ENCODE measurements around the gene PDCD4. TPM values are rescaled to one million over a fixed set of nuclear protein-coding genes. Genes with fewer than 3 reads are reported as not detected.

PDCD4 gene
- total and polyA plus RNA-seq, 9 of the 15 experiments (the other 6 are each of a cell fraction or from before 2014, with no cell fraction given), result 12.9 to 44.1 (median 33.7) TPM

DNA sequence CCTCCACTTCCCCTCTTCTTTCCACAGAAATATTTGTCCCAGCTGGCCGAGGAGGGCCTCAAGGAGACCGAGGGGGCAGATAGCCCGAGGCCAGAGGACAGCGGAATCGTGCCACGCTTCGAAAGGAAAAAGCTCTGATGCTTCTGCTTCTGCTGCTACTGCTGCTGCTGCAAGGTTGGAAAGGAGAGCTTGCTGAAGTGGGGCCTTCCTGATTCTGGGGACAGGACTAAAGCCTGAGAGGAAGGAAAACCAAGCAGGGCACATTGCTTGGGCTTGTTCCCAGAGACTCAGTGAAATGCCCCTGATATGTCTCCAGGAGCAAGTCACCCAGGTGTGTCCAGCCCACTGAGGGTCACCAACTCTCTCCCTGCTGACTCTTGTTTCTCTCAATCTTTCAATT, 35.9 kb upstream of the PDCD4 start:
- in situ Hi-C loops (cut with MboI), result no loop called here
- peaks cover 10% of the 10 kb centered on the region; the same call in 1 of the 3 replicates for H3K36me3 ChIP-seq (ENCODE audit: control insufficient read depth, insufficient read depth, low read length)
- no peak for DNase-seq (ENCODE audit: extremely low read depth in 1 of 4, low spot score in 3 of 4)
- no peak overlapping the region for H2AFZ ChIP-seq (ENCODE audit: low read depth, low read length)
- TF ChIP-seq ZNF445 (CRISPR knock-in tag; IDR thresholded peaks at IDR 0.05; ENCODE audit: low read depth) (no peak), KHSRP (IDR thresholded peaks at IDR 0.05) (no peak), ZNF766 (CRISPR knock-in tag; conservative IDR thresholded peaks at IDR 0.05) (no peak), ASH1L (IDR thresholded peaks at IDR 0.05; ENCODE audit: borderline replicate concordance, low read depth, partially characterized antibody) (no peak), SMARCC2 (IDR thresholded peaks at IDR 0.05; ENCODE audit: low read depth) (no peak)
- no peak overlapping the region for H3K4me2 ChIP-seq (ENCODE audit: insufficient read depth, low read length)
- H3K9me3 ChIP-seq (replicated peaks; ENCODE audit: control insufficient read depth, insufficient read depth, low read depth, low read length), result no peaks in the 10 kb centered on the region
- no peak overlapping the region for H3K4me3 ChIP-seq
- H3K79me2 ChIP-seq (ENCODE audit: control insufficient read depth, insufficient read depth, low read length), result no peaks in the 10 kb centered on the region
- FAIRE-seq, result no peak
- ChIA-PET POLR2A (no interaction called here), CTCF (ENCODE audit: low intra/inter-chr PET ratio) (no interaction called here)
- no TSS peak for BruUV-seq (replicated peaks)
- H3K9ac ChIP-seq (ENCODE audit: insufficient read depth in 1 of 2, low read depth in 2 of 2, low read length in 2 of 2), result peak overlapping the region in 1 of 2 experiments; percentile 43; a peak in 1 of 4 replicates
- no peak for ATAC-seq
- no peak overlapping the region for H3K27ac ChIP-seq (ENCODE audit: extremely low read depth, low read depth, low read length)
- H3K4me1 ChIP-seq (replicated peaks in 1 of 2; ENCODE audit: control insufficient read depth in 2 of 2, insufficient read depth in 2 of 2, low read length in 2 of 2), result peaks cover 12 to 29% of the 10 kb centered on the region in 2 experiments
- no peaks in the 10 kb centered on the region for H3K27me3 ChIP-seq (ENCODE audit: control insufficient read depth in 2 of 2, insufficient read depth in 2 of 2, low read length in 2 of 2)
- H3K9me1 ChIP-seq (ENCODE audit: control insufficient read depth, insufficient read depth, low read length), result no peaks in the 10 kb centered on the region
- WGBS (ENCODE audit: insufficient coverage, low coverage, missing lambda C conversion rate), result 93% methylated on average over 2 of the region's 7 CpGs
- H4K20me1 ChIP-seq (replicated peaks; ENCODE audit: control insufficient read depth, insufficient read depth, low read length), result no peaks in the 10 kb centered on the region
- intact Hi-C loops (cut with micrococcal nuclease), result loop anchor here (5.0 kb wide), 1 partner anchor 36 kb away; the partner anchor contains the start of gene PDCD4

DNA sequence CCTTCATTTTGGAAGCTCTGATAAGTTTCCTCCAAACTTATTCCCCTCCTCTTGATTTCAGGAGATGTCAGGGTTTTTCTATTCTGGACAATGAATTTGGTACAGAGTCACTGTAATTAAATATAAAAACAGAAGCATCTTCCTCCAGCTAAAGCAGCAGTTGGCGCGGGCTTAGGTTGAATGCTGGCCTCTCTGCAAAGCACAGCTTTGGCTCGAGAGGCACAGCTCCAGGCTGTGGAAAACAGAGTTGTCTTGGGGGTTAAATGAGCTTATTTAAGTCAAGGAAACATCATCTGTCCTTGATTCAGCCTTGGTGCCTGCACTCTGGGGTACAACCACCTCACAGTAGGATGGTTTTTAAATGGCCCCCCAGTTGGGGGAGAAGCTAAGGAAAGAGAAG, 35.0 kb upstream of the PDCD4 start:
- ATAC-seq, result no peak
- H2AFZ ChIP-seq (ENCODE audit: low read depth, low read length), result no peak overlapping the region
- peaks cover 7% of the 10 kb centered on the region; the same call in 1 of the 3 replicates for H3K36me3 ChIP-seq (ENCODE audit: control insufficient read depth, insufficient read depth, low read length)
- H3K27me3 ChIP-seq (ENCODE audit: control insufficient read depth in 2 of 2, insufficient read depth in 2 of 2, low read length in 2 of 2), result no peaks in the 10 kb centered on the region
- H3K4me2 ChIP-seq (ENCODE audit: insufficient read depth, low read length), result no peak overlapping the region
- H4K20me1 ChIP-seq (replicated peaks; ENCODE audit: control insufficient read depth, insufficient read depth, low read length), result no peaks in the 10 kb centered on the region
- DNase-seq (ENCODE audit: extremely low read depth in 1 of 4, low spot score in 3 of 4), result no peak
- H3K79me2 ChIP-seq (ENCODE audit: control insufficient read depth, insufficient read depth, low read length), result no peaks in the 10 kb centered on the region
- H3K4me3 ChIP-seq, result no peak overlapping the region
- peaks cover 12 to 29% of the 10 kb centered on the region in 2 experiments for H3K4me1 ChIP-seq (replicated peaks in 1 of 2; ENCODE audit: control insufficient read depth in 2 of 2, insufficient read depth in 2 of 2, low read length in 2 of 2)
- intact Hi-C loops (cut with micrococcal nuclease), result loop anchor here (5.0 kb wide), 1 partner anchor 36 kb away; the partner anchor contains the start of gene PDCD4
- no peak overlapping the region for H3K27ac ChIP-seq (ENCODE audit: extremely low read depth, low read depth, low read length)
- H3K9me1 ChIP-seq (ENCODE audit: control insufficient read depth, insufficient read depth, low read length), result no peaks in the 10 kb centered on the region
- no TSS peak for BruUV-seq (replicated peaks)
- POLR2A ChIA-PET, result interaction anchor here (0.5 to 0.8 kb wide), 2 partner anchors 9 kb away, joined by 3 to 4 read pairs; no protein-coding TSS in a partner anchor
- no peak for FAIRE-seq
- CTCF ChIA-PET (ENCODE audit: low intra/inter-chr PET ratio), result no interaction called here
- H3K9ac ChIP-seq (ENCODE audit: insufficient read depth in 1 of 2, low read depth in 2 of 2, low read length in 2 of 2), result no peak overlapping the region
- in situ Hi-C loops (cut with MboI), result no loop called here
- WGBS (ENCODE audit: insufficient coverage, low coverage, missing lambda C conversion rate), result 89% methylated on average over 3 of the region's 3 CpGs
- H3K9me3 ChIP-seq (replicated peaks; ENCODE audit: control insufficient read depth, insufficient read depth, low read depth, low read length), result no peaks in the 10 kb centered on the region
- TF ChIP-seq, protein P1, sequence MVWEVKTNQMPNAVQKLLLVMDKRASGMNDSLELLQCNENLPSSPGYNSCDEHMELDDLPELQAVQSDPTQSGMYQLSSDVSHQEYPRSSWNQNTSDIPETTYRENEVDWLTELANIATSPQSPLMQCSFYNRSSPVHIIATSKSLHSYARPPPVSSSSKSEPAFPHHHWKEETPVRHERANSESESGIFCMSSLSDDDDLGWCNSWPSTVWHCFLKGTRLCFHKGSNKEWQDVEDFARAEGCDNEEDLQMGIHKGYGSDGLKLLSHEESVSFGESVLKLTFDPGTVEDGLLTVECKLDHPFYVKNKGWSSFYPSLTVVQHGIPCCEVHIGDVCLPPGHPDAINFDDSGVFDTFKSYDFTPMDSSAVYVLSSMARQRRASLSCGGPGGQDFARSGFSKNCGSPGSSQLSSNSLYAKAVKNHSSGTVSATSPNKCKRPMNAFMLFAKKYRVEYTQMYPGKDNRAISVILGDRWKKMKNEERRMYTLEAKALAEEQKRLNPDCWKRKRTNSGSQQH (CRISPR knock-in tag; IDR thresholded peaks at IDR 0.05), result no peak
- TF ChIP-seq EGR1 (conservative IDR thresholded peaks at IDR 0.05) (no peak), MAFG (tag; conservative IDR thresholded peaks at IDR 0.05) (no peak), RHOXF2B (CRISPR knock-in tag; conservative IDR thresholded peaks at IDR 0.05) (no peak)
- TF ChIP-seq, protein P2, sequence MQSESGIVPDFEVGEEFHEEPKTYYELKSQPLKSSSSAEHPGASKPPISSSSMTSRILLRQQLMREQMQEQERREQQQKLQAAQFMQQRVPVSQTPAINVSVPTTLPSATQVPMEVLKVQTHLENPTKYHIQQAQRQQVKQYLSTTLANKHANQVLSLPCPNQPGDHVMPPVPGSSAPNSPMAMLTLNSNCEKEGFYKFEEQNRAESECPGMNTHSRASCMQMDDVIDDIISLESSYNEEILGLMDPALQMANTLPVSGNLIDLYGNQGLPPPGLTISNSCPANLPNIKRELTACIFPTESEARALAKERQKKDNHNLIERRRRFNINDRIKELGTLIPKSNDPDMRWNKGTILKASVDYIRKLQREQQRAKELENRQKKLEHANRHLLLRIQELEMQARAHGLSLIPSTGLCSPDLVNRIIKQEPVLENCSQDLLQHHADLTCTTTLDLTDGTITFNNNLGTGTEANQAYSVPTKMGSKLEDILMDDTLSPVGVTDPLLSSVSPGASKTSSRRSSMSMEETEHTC (IDR thresholded peaks at IDR 0.05), result no peak
- TF ChIP-seq, protein P3, sequence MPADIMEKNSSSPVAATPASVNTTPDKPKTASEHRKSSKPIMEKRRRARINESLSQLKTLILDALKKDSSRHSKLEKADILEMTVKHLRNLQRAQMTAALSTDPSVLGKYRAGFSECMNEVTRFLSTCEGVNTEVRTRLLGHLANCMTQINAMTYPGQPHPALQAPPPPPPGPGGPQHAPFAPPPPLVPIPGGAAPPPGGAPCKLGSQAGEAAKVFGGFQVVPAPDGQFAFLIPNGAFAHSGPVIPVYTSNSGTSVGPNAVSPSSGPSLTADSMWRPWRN (IDR thresholded peaks at IDR 0.05; ENCODE audit: low read depth), result no peak
